Left ventricle myocardium inferior (tissue), 1 donor: ENCODE data around the gene MTAP. TPM values are rescaled to one million over a fixed set of nuclear protein-coding genes. Genes with fewer than 3 reads are reported as not detected.

Experiments used
- DNase-seq: peaks from one replicate; pipeline ENCODE4 v3.0.0-alpha.2; 2020
- H3K27ac ChIP-seq: fragments of 200-600 bp; replicated peaks from 2 replicates; pipeline ENCODE4 v1.8.0; 2021
- H3K27me3 ChIP-seq: fragments of 200-600 bp; 2 replicates; pipeline ENCODE4 v1.8.0; 2021; ENCODE audit warnings: low read depth
- H3K36me3 ChIP-seq: fragments of 200-600 bp; 2 replicates; pipeline ENCODE4 v1.8.0; 2021
- H3K4me1 ChIP-seq: fragments of 200-600 bp; 2 replicates; pipeline ENCODE4 v1.8.0; 2021
- H3K4me3 ChIP-seq: fragments of 200-600 bp; 2 replicates; pipeline ENCODE4 v1.8.0; 2021; ENCODE audit warnings: mild to moderate bottlenecking, moderate library complexity
- H3K9me3 ChIP-seq: fragments of 200-600 bp; replicated peaks from 2 replicates; pipeline ENCODE4 v1.8.0; 2021
- intact Hi-C: fragments of 100-400 bp; cut with micrococcal nuclease; formaldehyde crosslinking; loops from one replicate; pipeline ENCODE4 v1.11.0; 2022
- total RNA-seq: library from RNA; stranded (reverse); fragmentation: NEBNext Ultra II Directional; extraction: Animal tissue kit (Norgen Biotek cat#: 25700); gene quantifications from one replicate; pipeline ENCODE4 v1.2.1, GENCODE V29; 2021
- TF ChIP-seq, protein P1 (sequence below): fragments of 200-600 bp; IDR thresholded peaks from 2 replicates; pipeline ENCODE4 v1.8.0; 2021; ENCODE audit warnings: antibody characterized with exemption, mild to moderate bottlenecking, borderline replicate concordance
- donor health status: DM: no; HTN: yes; CAD: no; lungs with severe emphysema.

Gene MTAP
- total RNA-seq, 1 donor from 2014 or later = 25.3 TPM

GRCh38 chr9:21779397-21779796 is 23.0 kb upstream of the MTAP start:
- H3K27me3 ChIP-seq = peaks cover 39% of the 10 kb centered on the region
- H3K27ac ChIP-seq = no peak overlapping the region
- TF ChIP-seq, protein P1, sequence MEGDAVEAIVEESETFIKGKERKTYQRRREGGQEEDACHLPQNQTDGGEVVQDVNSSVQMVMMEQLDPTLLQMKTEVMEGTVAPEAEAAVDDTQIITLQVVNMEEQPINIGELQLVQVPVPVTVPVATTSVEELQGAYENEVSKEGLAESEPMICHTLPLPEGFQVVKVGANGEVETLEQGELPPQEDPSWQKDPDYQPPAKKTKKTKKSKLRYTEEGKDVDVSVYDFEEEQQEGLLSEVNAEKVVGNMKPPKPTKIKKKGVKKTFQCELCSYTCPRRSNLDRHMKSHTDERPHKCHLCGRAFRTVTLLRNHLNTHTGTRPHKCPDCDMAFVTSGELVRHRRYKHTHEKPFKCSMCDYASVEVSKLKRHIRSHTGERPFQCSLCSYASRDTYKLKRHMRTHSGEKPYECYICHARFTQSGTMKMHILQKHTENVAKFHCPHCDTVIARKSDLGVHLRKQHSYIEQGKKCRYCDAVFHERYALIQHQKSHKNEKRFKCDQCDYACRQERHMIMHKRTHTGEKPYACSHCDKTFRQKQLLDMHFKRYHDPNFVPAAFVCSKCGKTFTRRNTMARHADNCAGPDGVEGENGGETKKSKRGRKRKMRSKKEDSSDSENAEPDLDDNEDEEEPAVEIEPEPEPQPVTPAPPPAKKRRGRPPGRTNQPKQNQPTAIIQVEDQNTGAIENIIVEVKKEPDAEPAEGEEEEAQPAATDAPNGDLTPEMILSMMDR = no peak
- DNase-seq = no peak
- no peaks in the 10 kb centered on the region for H3K4me1 ChIP-seq
- H3K36me3 ChIP-seq = no peaks in the 10 kb centered on the region
- no peaks in the 10 kb centered on the region for H3K9me3 ChIP-seq
- no peak overlapping the region for H3K4me3 ChIP-seq
- intact Hi-C loops = no loop called here

DNA sequence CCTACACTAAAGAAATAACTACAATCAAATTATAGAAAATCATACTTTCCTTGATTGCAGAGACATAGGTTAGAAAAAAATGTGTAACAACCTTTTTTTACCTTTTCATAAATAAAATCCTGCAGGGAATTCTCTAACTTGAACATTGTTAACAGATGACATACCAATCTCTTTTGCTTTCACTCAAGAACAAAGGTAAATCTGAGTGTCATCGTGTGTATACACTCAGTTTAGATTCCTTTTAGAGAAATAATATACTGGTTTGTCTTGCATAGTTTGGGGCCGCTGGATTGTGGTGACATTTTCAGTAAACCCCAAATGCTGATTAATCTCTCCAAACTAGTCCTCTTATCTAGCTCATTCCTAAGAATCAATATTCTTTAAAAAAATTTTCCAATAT is 20.8 kb upstream of the MTAP start:
- intact Hi-C loops = loop anchor here (10.0 kb wide), 1 partner anchor 67 kb away; no protein-coding TSS in a partner anchor

DNA sequence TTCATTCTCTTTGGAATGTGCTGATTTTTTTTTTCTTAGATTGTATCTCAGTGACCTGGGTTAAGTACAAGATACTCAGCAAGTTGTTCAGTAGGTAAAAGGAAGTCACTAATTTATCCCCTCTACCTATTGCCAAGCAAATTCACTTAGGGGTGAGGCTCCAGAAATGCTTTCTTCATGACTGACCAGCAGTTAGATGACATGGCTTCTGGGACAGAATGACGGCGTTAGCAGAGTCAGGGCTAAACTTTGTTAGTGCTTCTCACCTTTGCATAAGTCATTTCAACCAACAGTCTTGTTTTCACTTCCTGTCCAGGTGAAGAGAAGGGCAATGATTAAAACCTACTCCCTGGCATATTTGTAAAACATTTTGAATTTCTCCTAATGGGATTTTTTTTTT is 20.2 kb upstream of the MTAP start:
- DNase-seq = no peak
- H3K27ac ChIP-seq = no peak overlapping the region
- no peaks in the 10 kb centered on the region for H3K4me1 ChIP-seq
- H3K36me3 ChIP-seq = no peaks in the 10 kb centered on the region
- peaks cover 15% of the 10 kb centered on the region for H3K27me3 ChIP-seq
- intact Hi-C loops = loop anchor here (10.0 kb wide), 1 partner anchor 67 kb away; no protein-coding TSS in a partner anchor
- TF ChIP-seq, protein P1 = no peak
- H3K4me3 ChIP-seq = no peak overlapping the region
- no peaks in the 10 kb centered on the region for H3K9me3 ChIP-seq

More for the DNA sequence above, 20.8 kb upstream of the MTAP start:
- Histone ChIP-seq H3K4me1 (no peaks in the 10 kb centered on the region), H3K36me3 (no peaks in the 10 kb centered on the region), H3K9me3 (no peaks in the 10 kb centered on the region), H3K27ac (no peak overlapping the region), H3K27me3 (peaks cover 20% of the 10 kb centered on the region), H3K4me3 (no peak overlapping the region)
- no peak for DNase-seq
- TF ChIP-seq, protein P1 = no peak

DNA sequence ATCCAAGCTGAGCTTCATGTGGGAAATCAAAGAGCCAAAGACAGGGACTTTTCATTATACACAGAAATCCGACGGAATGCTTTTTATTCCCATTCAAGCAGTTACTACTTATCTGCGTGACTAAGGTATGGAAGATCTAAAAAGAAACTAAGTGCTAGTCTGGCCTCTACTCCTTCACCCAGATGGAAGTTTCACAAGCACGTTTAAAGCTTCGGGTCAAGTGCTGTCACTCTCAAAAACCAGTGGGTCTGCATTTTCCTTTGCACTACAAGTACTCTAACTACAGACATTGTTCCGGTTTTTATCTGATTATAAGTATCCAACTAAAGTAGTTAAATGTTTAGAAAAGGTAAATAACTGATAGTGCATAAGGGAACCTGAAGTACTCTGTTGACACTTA is 13.7 kb upstream of the MTAP start:
- intact Hi-C loops = loop anchor here (2.0 to 10.0 kb wide), 2 partner anchors 74 to 470 kb away; no protein-coding TSS in a partner anchor
- H3K4me1 ChIP-seq = no peaks in the 10 kb centered on the region
- H3K9me3 ChIP-seq = no peaks in the 10 kb centered on the region
- no peak for DNase-seq
- TF ChIP-seq, protein P1 = no peak
- H3K4me3 ChIP-seq = no peak overlapping the region
- H3K27ac ChIP-seq = no peak overlapping the region
- H3K36me3 ChIP-seq = no peaks in the 10 kb centered on the region
- peaks cover 37% of the 10 kb centered on the region for H3K27me3 ChIP-seq

GRCh38 chr9:21789541-21790037 is 12.8 kb upstream of the MTAP start:
- Histone ChIP-seq H3K4me3 (peak overlapping the region; percentile 26), H3K36me3 (no peaks in the 10 kb centered on the region), H3K27ac (no peak overlapping the region), H3K4me1 (no peaks in the 10 kb centered on the region), H3K27me3 (peaks cover 45% of the 10 kb centered on the region), H3K9me3 (no peaks in the 10 kb centered on the region)
- intact Hi-C loops = loop anchor here (2.0 to 10.0 kb wide), 2 partner anchors 75 to 471 kb away; no protein-coding TSS in a partner anchor
- no peak for DNase-seq
- TF ChIP-seq, protein P1 = peak; percentile 88
